Stimulated activated CD8-positive, alpha-beta memory T cell treated with anti-CD3 and anti-CD28 coated beads, Interleukin-2, amount 100 ng/mL, for 1 hour (primary cell): ENCODE measurements around the gene LPIN3.

Source experiments
- DNase-seq, 2 donors: peaks; one replicate each; pipeline ENCODE4 v3.0.0-alpha.2; 2020; ENCODE audit warnings: low read depth in 2 of 2

LPIN3 gene

DNA sequence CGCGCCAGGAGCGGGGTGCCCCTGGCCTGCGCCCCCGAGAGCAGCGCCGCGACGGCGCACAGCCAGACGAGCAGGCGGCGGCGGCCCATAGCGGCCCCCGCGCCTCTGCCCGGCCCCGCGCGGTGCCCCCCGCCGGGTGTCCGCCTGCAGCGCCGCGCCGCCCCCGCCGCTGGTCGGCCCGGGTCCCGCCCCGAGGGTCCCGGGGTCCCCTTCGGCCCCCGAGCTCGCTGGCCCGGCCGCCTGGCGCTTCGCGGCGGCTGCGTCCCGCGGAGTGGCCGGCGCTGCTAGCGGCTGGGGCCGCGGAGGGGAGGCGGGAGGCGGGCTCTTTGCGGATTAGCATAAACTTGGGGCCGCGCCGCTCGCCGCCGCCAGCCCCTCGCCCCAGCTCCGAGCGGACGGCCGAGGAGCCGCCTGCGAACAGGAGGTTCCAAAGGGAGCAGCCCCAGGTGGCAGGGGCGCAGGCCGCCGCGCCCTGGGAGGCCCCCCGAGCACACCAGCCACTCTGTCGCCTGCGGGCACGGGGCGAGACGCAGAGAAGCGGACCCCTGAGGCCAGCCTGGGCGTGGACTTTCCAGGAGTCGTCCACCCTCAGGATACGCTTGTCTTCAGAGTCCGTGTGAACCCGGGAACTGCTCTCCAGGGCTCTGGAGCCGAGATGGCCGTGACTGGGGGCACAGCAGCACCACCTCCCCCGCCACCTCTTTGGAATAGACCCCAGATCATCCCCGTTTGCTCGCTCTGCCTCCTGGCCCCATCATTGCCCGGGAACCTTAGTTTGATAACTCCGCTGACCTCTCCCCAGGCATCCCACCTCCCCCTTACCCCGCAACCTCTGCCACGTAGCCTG, 26.1 kb downstream of the LPIN3 start, which contains the start of gene EMILIN3:
Gene EMILIN3, minus strand, starts transcription at position 273 of the 847 bp plus-strand sequence. Its CDS starts 184 bp downstream, at position 89.
- DNase-seq: no peak

DNA sequence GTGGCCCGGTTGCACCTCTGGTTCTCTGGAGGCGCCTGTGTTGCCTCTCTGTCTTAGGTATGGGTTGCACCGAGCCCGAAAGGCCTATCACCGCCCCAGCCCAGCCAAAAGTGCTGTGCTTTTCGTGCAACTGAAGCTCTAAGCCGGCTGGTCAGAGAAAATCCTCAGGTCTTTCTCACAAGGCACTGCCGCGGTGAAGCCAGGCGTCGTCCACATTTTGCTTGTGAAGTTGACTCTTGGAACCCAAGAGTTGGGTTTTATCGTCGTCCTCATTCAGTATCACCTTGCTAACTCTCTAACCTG, 26.7 kb downstream of the LPIN3 start:
- no peak for DNase-seq

DNA sequence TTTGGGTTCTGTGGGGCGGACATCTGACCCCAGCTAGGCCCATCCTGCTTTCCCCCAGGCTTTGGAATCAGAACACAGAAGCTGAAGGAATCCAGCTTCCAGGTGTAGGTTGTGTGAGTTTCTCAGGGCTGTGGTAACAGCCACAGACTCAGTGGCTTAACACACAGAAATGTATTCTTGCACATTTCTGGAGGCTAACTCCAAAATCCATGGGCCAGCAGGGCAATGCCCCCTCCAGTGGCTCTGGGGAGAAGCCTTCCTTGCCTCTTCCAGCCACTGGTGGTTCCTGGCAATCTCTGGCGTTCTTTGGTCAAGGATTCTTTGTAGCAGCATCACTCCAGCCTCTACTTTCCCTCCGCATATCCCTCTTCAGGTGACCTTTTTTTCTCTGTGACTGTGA, 27.3 kb downstream of the LPIN3 start:
- no peak for DNase-seq

DNA sequence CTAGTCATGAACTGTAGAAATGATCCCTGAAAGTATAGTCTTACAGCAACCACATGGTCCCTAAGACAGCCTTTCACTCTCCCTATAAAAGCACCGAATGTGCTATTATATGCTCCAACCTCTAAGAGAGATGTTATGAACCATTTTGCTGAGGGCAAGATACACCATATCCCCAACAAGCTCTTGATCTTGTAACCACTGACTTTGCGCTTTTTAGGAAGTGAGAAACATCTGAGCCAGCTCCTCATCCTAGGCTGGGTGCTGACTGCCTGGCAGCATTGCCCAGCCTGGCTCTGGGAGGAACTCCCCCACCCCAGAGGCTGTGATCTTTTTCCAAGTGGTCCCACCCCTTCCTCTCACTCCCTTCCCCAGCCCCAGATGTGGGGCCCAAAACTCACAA, 29.1 kb downstream of the LPIN3 start:
- no peak for DNase-seq

DNA sequence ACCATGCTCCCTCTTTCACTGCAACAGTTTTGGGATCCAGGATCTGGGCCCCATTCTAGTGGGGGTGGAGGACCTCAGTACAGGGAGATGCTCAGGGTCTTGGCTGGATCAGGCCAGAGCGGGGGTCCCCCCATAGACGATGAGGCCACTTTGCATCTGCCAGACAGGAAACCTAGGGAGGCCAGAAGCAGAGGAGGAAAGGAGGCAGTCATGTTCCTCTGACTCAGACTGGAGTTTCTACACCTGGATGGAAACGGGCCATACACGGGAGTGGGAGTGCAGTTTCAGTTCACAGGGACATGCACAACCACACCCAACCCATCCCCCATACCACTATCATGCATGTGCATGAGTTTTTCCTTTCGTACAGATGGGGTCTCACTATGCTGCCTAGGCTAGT, 29.6 kb downstream of the LPIN3 start:
- DNase-seq: no peak

DNA sequence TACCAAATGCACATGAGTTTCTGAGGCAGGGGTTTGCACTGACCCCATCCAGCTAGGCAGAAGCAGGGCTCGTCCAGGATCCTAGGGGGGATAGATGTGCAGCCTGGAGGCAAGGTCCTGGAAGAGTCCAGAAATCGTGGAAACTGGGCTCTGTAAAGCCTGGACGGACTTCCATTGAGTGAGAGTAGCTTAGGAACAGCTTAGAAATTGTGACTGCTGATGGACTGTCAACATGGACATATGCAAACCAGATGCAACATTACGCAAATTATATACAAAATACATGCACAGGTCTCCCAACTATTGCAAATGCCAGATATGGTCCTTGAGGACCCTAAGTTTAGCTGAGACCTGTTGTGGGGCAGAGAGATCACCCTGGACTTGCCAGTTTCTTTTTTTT, 30.8 kb downstream of the LPIN3 start:
- no peak for DNase-seq

DNA sequence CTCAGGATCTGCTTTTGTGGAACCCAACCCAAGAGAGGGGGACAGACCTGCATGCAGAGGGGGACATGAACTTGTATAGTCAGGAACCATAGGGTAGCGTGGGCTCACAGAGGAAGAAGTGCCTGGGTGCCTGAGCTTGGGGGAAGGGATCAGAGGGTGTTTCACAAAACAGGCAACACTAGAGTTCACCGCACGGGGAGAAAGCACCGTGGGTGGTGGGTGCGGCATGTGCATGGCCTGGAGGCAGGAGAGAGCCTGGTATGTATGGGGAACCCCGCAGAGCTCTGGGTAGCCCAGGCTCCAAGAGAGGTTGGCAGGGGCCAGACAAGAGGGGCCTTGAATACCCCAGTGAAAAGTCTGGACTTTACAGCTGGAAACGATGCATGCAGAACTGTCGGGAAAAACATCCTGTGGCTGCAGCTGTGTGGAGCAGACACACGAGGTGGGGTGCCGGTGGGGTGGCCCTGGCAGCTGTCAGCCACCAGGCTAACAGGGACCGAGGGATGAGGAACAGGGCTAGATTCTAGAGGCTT, 32.7 kb downstream of the LPIN3 start:
- DNase-seq: no peak

DNA sequence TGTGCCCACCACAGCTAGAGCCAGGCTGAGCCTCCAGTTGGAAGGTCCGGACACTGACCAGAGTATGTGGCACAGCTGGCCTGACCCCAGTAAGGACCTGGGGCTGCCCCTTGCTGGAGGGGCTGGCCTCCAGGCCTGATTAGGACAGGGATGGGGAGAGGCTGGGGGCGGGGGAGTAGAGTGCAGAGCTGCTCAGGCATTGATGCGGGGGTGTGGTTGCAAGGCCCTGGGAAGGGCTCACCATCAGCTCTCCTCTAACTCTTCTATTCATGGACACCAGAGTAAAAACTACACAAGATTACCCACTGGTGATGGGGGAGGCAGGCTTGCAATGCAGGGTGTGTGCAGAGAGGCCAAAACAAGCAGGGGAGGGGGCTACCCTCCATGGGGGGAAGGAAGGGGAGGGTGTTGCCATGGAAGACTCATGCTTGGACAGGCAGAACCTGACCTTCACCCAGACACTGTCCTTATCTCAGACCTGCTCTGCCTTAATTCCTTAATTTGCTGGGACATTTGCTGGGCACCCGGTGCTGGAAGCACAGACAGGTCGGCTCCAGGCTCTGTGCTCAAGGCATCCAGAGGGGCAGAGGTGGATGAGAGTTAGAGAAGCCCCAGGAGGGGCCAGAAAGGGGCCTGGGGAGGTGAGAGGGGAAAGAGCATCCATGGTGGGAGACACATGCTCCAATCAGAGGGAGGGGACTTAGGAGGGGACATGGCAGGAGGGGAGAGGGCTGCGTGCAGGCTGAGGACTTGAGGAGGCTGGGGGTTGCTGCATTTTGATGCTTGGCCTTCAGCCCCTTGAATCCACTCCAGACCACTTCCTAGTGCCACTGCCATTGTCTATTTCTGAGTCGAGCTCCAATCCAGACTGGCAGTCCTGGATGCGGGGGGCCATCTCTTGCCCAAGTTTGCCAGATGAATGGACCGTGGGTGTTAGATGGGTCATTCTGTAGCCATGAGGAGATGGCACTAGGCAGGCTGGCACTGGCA, 33.6 kb downstream of the LPIN3 start:
- no peak for DNase-seq

DNA sequence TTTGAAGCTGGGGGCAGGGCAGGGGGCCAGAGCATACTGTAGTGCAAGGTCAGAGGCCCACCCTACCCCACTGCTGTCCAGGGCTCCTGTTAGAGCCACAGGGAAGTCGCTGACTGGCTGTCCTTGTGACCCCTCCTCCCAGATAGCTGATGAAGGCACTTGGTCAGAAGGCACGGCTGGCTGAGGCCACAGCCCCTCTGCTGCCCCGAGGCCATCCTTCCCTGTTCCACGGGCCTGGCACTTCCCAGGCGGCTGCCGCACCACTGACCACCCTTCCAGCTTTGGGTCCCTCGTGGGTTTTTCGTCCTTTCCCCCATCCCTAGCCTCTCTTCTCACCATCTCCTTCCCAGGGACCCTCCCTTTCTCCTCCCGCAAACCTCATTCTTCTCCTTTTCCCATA, 35.2 kb downstream of the LPIN3 start:
- no peak for DNase-seq

DNA sequence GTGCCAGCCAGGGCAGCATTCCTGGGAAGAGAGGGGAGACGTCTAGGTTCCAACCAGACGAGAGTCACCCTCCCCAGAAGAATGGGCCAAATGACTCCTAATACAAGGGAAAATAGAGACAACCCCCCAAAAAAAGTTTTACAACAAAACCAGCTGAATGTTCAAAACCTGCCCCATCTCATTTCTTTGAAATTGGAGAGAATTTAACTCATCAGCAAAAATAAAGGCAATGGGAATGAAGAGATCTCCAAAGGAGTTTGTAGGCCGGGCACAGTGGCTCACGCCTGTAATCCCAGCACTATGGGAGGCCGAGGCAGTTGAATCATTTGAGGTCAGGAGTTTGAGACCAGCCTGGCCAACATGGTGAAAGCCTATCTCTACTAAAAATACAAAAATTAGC, 35.7 kb downstream of the LPIN3 start:
- no peak for DNase-seq

DNA sequence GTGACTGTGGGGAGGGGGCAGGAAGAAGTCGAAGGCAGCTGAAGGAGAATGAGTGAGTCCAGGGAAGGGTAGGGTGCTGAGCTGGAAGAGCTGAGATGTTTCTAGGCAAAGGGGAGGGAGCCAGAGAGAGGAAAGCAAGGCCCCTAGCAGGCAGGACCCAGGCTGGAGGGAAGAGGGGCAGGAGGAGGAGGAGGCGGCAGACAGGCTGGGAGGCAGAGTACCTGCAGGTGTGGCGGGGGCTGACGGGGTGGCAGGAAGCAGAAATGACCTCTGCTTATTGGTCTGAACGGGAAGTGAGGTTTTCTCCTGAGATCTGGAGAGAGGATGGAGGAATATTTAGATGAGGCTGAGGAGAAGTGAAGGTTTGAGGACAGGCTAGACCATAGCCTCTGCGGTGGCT, 36.7 kb downstream of the LPIN3 start:
- no peak for DNase-seq

DNA sequence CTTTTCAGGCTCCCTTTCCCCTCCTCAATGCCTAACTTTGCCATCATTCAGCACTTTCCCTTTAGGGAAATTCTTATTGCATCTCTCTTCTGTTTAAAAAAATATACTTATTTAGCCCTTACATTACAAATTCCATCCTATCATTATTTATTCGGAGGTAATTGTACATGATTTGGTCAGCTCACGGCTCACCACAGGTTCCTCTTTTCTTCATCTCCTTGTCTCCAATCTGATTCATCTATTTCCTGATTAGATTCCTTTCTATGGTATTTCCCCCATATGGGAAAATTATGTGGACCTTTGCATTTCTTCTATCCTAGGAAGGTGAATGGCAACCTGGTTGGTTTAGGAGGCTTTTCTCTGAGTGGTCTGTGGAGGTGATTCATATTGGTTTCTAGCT, 38.9 kb downstream of the LPIN3 start:
- DNase-seq: no peak

DNA sequence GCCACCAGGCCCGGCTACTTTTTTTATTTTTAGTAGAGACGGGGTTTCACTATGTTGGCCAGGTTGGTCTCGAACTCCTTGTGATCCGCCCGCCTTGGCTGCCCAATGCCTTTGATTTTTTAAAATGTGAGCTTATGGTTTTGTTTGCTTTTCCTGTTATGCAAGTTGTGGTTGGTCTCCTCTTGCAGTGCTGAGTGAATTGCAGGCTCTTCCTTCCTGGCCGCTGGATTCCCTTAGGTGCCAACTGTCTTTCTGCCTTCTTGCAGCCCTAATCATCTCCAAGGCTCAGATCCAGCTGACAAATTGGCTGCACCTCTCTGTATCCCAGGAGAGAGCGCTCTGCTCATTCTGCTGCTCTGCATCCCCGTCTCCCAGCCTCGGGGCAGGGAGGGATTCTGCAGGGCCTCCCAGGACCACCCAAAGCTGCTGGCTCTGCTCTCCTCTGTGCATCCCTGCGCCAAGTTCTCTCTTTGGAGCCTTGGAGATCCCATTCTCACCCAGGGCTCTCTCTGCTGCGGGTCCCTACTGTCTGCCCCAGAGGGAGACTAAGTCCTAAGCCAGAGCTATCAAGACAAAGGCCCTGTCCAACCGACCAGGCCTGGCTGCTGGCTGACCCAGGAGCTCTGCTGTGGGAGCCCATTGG, 40.1 kb downstream of the LPIN3 start:
- no peak for DNase-seq

DNA sequence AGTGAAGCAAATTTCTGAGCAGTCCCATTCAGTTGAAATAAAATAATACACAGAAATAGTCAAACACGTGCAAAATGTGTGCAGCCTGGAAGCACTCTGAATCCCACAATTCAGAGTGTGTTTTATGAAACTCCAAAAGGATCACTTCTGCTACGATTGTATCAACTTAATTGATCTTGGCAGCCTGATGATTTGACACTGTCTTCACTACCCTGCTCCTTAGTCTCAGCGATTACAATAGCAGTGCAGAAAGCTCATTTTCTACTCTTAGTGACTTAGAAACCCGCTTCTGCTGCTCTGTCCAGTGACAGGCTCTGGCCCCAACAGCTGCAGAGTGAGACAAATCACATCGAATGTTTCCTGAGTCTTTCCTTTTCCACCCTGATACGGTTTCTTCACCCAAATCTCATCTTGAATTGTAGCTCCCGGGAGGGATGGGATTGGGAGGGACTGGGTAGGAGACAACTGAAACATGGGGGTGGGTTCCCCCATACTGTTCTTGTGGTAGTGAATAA, 42.2 kb downstream of the LPIN3 start:
- DNase-seq: no peak

DNA sequence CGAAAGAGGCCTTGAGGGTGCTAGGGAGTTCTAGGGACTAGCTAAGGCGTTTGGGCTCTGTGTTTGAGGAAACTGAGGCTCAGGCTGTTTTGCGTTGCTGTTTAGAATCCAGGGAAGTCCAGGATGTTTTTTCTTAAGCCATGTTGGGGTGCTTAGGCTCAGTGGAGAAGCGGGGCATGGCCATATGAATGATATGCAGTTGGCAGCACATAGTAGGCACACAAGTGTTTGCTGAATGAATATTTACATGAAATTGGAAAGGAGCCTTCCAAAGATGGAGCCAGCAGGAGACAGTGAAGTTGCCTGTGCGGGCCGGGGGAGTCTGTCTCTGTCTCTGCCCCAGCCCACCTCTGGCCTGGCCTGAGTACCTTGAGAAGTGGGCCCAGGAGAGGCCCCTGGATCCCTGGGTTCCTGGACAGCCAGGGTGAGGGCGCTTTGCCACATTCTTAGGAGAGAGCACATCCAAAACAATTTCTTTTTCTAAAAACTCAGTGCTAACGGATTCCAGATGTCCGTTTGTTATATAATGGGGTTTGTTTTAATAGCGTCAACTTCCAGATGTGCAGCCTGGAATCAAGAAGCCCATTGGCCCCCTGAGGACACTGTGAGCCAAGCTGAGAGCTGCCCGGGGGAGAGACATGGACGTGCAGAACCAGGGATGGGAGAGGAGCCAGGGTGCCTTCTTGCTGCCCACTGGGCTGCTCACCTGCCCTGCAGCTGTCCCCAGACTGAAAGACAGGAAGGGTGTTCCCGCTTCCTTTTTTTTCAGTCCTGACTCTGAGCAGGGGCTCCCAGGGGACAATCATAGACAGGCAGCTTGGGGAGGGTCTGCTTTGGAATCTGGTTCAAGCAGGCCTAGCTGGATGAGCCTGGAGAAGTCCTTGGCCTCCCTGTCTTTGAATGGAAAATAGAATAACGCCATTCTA, 46.1 kb downstream of the LPIN3 start:
- DNase-seq: no peak

DNA sequence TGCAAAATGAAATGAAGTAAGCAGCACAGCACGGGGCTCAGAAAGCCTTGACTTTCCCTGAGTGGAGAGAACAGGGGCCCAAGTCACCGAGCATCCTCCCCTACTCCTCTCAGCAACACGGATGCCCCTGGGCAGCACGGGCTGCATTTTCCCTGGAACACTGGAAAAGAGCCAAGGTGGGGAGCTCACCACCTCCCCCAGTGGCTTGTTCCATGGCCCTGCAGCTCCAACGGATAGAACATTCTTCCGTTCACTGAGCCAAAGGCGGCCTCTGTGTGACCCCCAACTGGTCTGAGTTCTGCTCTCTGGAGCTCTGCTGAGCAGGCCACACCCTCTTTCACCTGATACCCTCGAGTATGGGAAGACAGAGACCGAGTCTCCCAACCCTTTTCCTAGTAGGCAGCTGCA, 46.8 kb downstream of the LPIN3 start:
- DNase-seq: no peak

DNA sequence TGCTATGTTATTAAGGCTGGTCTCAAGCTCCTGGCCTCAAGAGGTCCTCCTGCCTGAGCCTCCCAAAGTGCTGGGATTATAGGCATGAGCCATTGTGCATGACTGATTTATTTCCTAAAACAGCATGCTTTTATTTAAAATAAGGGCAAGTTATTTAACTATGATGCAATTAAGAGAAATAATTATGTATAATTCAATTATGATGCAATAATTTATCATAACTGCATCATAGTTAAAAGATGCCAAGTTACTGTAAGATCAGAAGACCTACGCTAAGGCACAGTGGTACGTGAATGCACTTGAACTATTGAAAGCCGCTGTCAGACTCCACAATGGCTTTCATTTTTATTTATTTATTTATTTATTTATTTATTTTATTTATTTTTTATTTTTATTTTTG, 50.3 kb downstream of the LPIN3 start:
- no peak for DNase-seq

DNA sequence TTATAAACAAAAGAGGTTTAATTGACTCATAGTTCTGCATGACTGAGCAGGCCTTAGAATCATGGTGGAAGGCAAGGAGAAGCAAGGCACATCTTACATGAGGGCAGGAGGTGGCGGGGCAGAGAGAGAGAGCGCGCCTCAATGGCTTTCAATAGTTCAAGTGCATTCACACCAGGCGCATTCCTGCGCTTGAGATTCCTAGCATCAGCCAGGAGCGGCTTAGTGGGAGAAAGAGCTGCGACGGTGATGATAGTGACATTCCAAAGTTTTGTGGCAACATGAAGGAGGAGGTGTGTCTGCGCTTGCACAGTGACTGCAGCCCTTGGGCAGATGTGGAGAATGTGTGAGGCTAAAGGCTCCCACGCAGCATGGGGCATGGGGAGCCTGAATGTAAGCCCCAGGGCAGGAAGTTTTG, 51.0 kb downstream of the LPIN3 start:
- no peak for DNase-seq

DNA sequence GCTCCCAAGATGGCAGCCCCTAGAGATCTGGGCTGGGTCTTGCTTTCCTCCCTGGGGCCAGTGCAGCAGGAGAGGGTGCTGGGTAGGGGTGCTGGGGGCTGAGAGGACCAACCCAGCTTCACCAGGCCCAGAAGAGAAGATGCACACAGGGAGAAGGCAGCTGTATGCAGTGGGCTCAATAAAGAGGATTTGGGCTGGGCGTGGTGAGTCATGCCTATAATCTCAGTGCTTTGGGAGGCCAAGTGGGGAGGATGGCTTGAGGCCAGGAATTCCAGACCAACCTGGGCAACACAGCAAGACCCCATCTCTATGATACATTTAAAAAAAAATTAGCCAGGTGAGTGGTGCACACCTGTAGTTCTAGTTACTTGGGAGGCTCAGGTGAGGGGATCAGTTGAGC, 51.7 kb downstream of the LPIN3 start:
- no peak for DNase-seq

DNA sequence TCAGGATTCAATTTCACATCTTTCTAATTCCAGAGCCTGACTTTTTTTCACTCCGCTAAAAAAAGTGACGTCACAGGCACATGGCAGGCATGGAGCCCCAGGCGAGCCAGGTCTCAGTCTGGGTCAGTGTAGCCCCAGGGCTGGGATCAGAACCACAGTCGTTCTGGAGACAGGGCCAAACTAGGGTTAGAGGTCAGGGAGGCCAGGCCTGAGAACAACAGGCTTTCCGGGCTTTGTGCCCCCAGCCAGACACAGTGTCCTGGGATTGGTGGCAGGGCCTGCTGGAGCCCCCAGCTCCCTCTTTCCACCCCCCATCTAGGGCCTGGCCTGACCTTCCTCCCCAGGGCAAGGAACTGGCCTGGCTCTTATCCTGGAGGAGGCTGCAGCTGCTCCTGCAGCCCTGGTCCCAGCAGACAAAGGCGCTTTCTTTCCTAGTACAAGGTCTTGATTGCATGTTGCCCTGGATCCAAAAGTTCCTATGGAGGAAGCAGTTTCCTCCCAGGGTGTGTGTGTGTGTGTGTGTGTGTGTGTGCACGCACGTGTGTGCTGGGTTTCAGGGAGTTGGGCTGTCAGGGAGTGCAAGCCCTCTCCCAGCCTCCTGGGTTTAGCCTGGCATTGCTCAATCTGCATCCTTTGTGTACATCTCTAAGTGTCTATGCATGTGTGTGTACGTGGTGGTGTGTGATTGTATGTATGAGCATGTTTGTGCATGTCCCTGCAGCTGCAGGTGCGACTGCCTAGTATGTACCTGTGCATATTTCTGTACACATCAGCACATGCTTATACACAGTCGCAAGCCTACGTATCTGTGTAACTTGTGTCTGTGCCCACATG, 52.5 kb downstream of the LPIN3 start:
- DNase-seq: no peak
